NCI-H510A (cell line): ENCODE data around the gene SERPINI2.
"Not testable (repeated sequence)": the region's sequence is repeated elsewhere in the genome, so short reads cannot be mapped to it uniquely, and the experiment has no call there.

ENCODE experiments used
- DNase-seq: peaks from one replicate; lab custom pipeline; 2025; lab: John Stamatoyannopoulos, UW

The SERPINI2 gene

DNA sequence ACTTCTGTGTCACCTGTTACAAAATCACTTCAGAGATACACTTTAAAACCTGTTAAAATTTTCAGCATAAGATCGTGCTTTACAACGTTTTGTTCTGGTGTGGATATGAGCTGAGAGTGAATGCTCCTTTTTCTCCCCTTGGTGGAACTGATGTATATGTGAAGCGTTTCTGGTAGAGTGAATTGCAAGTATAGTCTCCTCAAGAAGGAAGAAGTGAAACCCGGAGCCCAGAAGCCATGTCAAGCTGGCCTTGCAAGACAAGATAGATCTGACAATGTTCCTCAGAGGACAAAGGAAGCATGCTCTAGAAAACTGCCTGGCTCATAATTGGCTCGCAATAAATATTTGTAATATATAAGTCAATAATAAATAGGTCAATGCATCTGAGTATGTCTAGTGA is 23.6 kb downstream of the SERPINI2 start:
- no peak for DNase-seq

DNA sequence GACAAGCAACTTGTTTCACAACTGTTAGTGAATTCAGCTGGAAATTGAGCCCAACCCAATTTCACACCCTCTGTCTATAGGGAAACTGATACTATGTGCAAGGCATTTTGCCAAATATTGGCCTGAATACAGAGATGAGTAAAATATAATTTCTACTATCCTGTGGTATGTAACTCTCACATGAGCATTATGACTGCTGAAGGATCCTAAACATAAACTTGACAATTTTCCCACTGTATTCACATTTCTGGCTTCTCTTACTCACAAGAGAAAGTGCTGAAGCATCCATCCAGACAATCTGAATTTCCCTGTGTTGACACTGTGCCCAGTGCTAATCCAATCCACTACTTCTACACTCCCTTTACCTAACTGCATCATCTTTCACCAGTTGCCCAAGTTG is 28.4 kb downstream of the SERPINI2 start:
- DNase-seq, result no peak

DNA sequence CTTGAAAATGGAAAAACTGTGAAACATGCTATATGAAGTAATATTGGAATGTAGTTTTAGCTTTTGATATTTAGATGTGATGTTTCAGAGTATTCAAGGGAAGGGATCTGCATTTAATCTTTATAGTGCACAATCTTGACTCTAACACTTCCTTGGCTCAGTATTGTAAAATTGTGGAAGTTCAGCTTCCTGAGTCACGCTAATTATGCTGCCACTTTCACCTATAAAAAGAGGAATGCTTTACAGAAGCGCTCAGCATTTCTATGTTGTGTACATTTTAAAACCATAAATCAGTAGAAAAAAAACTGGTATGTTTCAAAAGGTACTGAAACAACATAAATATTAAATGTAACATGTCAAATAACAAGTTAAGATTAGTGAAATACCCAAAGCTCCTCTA is 32.6 kb downstream of the SERPINI2 start:
- no peak for DNase-seq

DNA sequence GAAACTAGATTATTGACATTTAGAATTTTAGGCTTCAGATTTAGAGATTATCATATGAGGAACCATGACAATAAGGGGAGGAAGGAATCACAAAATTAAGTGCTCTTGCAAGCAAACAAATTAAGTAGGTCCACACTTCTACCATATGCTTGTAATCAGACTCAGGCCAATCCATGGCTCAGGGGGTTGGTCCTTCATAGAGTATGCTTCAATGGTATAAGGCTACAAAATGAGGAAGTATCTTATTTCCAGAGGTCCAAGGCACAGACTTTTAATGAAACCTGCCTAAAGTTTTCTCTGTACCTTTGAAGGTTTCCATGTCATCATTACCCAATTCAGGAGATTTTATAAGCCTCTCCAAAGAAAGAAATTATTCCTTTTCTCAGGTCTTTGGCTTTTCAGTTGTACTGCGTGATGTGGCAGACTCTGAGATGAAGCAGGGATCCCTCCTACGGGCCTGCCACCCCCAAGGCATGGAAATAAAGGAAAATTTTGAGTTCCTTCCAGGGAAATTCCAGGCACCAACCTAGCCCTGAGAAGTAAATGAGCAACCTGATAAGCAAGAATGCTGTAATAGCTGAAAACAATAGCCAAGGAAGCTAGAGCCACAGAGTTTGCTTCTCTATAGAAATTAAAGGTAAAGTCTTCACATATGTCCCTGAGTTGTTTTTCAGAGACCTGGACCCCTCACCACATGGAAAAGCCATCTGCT is 36.3 kb downstream of the SERPINI2 start:
- no peak for DNase-seq

DNA sequence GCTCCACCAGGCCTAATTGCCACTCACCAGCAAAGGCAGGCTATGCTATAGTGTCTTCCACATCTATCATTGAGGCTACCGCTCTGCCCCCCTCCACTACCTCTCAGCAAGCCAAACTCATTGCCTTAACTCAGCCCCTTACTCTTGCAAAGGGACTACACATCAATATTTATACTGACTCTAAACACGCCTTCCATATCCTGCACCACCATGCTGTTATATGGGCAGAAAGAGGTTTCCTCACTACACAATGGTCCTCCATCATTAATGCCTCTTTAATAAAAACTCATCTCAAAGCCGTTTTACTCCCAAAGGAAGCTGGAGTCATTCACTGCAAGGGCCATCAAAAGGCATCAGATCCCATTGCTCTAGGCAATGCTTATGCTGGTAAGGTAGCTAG is 46.9 kb downstream of the SERPINI2 start:
- DNase-seq, result not testable (repeated sequence)

DNA sequence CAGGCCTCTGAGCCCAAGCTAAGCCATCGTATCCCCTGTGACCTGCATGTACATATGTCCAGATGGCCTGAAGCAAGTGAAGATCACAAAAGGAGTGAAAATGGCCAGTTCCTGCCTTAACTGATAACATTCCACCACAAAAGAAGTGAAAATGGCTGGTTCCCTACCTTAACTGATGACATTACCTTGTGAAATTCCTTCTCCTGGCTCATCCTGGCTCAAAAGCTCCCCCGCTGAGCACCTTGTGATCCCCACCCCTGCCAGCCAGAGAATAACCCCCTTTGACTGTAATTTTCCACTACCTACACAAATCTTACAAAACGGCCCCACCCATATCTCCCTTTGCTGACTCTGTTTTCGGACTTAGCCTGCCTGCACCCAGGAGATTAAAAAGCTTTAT is 51.4 kb downstream of the SERPINI2 start:
- not testable (repeated sequence) for DNase-seq

DNA sequence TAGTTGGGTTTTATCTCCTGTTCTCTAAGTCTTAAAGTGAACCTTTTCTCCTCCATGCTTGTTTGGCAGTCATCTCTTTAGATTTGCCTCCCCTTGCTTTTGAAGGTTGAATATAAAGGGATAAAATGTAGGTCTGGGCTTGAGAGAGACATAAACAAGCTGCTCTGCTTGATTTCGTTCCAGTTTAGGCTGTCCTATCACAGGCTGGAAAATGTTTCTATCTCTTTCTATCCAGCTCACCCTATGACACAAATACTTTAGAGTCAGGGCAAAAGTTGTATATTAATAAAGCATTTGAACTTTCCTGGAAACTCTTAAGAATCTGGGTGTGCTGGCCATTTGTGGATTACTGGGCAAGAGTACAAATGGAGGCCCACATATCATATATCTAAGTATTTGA is 64.2 kb downstream of the SERPINI2 start:
- no peak for DNase-seq

DNA sequence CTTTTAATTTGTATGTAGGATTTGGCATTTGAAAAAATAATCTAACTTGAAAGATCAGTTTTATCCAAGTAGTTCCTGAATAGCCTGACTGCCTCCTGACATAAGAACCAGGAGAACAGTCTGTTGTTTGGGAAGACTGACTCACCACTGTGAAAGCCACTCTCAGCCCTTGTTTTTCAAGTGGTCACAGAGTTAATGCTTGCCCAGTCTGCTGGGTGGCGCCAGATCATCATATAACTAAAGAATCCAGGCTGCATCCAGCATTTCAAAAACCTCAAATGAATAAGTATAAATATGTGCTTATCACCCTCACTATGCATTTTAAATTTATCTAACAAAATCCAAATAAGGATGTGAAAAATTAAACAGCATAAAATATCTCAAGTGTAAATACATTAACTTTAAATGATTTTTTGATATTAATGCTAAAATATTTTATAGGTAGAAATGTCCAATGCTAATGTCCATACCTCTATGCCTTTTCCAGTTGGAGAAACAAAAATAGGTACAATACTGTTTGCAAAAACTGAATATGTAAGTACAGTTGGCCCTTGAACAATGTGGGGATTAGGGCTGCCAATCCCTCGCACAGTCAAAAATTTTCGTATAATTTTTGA is 66.9 kb downstream of the SERPINI2 start:
- peak; percentile 32 for DNase-seq

DNA sequence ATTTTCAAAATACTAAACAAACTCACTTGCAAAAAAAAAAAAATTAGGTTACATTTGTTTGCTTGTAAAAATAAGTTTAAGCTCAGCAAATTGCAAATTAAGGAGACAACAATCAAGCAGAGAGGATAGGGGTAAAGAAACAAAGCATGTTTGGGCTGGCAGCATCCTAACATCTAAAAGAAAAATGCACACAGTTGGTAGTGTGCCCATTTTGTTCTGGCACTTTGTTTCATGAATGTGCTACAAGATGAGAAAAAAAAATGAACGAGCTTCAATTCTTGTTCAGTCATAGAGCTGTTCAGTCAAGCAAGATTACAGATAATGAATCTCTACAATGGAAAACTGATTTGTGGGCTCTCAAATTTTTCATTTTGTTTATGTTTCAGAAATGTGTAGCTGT is 76.0 kb downstream of the SERPINI2 start:
- DNase-seq, result no peak

DNA sequence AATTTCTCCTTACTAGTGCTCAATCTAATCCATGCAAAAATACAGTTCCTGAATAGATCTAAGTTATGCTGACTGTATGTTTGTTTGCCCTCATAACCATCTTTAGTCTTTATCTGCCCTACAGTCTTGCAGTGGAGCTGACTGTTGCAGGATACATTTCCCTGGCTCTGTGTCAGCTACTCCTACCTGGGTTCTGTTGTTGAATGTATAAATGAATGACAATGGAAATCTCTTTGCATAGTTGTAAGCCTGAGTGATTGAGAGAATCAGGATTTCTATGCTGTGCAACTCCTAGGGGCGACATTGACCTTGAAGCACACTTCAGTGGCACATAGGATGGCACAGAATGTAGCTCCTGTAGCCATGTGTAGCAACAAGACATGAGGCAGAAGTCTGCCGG is 77.8 kb downstream of the SERPINI2 start:
- no peak for DNase-seq

DNA sequence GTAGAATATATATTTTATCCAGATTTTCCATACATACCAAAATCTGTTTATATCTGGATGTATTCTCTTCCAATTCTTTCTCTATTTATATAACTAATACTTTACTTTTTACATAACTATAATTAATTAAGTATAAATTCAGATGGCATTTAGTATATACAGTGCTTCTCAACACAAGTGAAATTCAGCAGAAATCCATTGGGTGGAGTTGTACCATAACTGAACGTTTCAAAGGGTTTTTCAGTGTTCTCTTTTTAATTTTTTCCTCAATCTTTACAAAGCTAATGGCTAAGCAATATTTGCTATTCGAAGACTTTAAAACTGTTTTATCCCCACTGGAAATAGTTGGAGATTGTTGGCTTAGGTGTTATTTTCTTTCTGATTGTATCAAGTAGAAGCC is 79.8 kb downstream of the SERPINI2 start:
- DNase-seq, result no peak
